IMR-90 (cell line): ENCODE results near the gene RALGPS1. TPM values are rescaled to one million over a fixed set of nuclear protein-coding genes. Genes with fewer than 3 reads are reported as not detected.
A peak's percentile ranks its signal among the peaks of the same experiment; 100 is the strongest.

Experiments
- ATAC-seq: fragments of 200-7000 bp; cut with Tn5 transposase; 2 replicates; pipeline ENCODE4 v1.9.1; 2020; ENCODE audit warnings: low read depth, mild to moderate bottlenecking, moderate library complexity
- BruUV-seq: library from RNA; stranded (reverse); fragments of 400-500 nt; replicated peaks from 2 replicates; lab custom pipeline; 2021; lab: Mats Ljungman, UMichigan
- CTCF ChIA-PET: fragments of 300-600 bp; formaldehyde crosslinking; extraction: SDS; loops from one replicate; lab custom pipeline; 2021; ENCODE audit warnings: antibody characterized with exemption; lab: Yijun Ruan, JAX
- POLR2A ChIA-PET: fragments of 300-600 bp; sonication (Branson Sonifier 250); formaldehyde crosslinking; loops from one replicate; lab custom pipeline; 2022; ENCODE audit warnings: antibody characterized with exemption; ENCODE audit not compliant: unreplicated experiment; lab: Charles Lee
- DNase-seq: peaks from one replicate; pipeline ENCODE4 v3.0.0; 2013
- H2AFZ ChIP-seq: replicated peaks from 2 replicates; pipeline ENCODE3; 2013; ENCODE audit warnings: low read length, mild to moderate bottlenecking; ENCODE audit not compliant: poor library complexity
- H2AK5ac ChIP-seq: 2 replicates; pipeline ENCODE4 v1.6.1; 2013; ENCODE audit warnings: low read depth, low read length, inconsistent platforms
- H2AK9ac ChIP-seq: replicated peaks from 2 replicates; pipeline ENCODE3; 2013; ENCODE audit warnings: mild to moderate bottlenecking, low read depth, low read length, moderate library complexity; ENCODE audit not compliant: poor library complexity
- H2BK120ac ChIP-seq: 2 replicates; pipeline ENCODE4 v1.6.1; 2013; ENCODE audit warnings: low read depth, low read length, inconsistent platforms
- H2BK15ac ChIP-seq: 3 replicates; pipeline ENCODE4 v1.6.1; 2013; ENCODE audit warnings: low read depth, low read length, inconsistent platforms
- H2BK20ac ChIP-seq: 2 replicates; pipeline ENCODE4 v1.6.1; 2013; ENCODE audit warnings: low read depth, mild to moderate bottlenecking, inconsistent platforms, low read length, moderate library complexity
- H2BK5ac ChIP-seq: 2 replicates; pipeline ENCODE4 v1.6.1; 2013; ENCODE audit warnings: mild to moderate bottlenecking, low read depth, low read length, inconsistent platforms; ENCODE audit not compliant: poor library complexity, severe bottlenecking
- H3K14ac ChIP-seq: replicated peaks from 2 replicates; pipeline ENCODE4 v1.6.1; 2013; ENCODE audit warnings: low read depth, low read length, inconsistent platforms
- H3K18ac ChIP-seq: 2 replicates; pipeline ENCODE4 v1.6.1; 2013; ENCODE audit warnings: low read depth, low read length, control low read depth
- H3K23ac ChIP-seq: 2 replicates; pipeline ENCODE4 v1.6.1; 2013; ENCODE audit warnings: low read depth, low read length, inconsistent platforms
- H3K27ac ChIP-seq: 2 replicates; pipeline ENCODE4 v1.5.1; 2013; ENCODE audit warnings: mild to moderate bottlenecking, control low read depth, low read length; ENCODE audit not compliant: insufficient read depth
- H3K27me3 ChIP-seq: 2 replicates; pipeline ENCODE4 v1.6.1; 2013; ENCODE audit warnings: low read length; ENCODE audit not compliant: control insufficient read depth, insufficient read depth
- H3K36me3 ChIP-seq: 2 replicates; pipeline ENCODE4 v1.6.1; 2013; ENCODE audit warnings: low read length, mixed read lengths; ENCODE audit not compliant: control insufficient read depth, insufficient read depth
- H3K4ac ChIP-seq: 2 replicates; pipeline ENCODE4 v1.6.1; 2013; ENCODE audit warnings: low read depth, low read length, inconsistent platforms
- H3K4me1 ChIP-seq: 2 replicates; pipeline ENCODE4 v1.6.1; 2013; ENCODE audit warnings: low read length, mixed read lengths; ENCODE audit not compliant: control insufficient read depth, insufficient read depth
- H3K4me2 ChIP-seq: 2 replicates; pipeline ENCODE4 v1.6.1; 2013; ENCODE audit warnings: low read depth, mild to moderate bottlenecking, control low read depth, low read length, moderate library complexity
- H3K4me3 ChIP-seq: 2 replicates; pipeline ENCODE4 v1.5.1; 2013; ENCODE audit warnings: low read depth, mild to moderate bottlenecking, control low read depth, low read length, moderate library complexity; ENCODE audit not compliant: insufficient read depth
- H3K56ac ChIP-seq: 2 replicates; pipeline ENCODE4 v1.6.1; 2013; ENCODE audit warnings: low read length, inconsistent platforms; ENCODE audit not compliant: insufficient read depth; ENCODE audit errors: extremely low read depth
- H3K79me1 ChIP-seq, 2 experiments: 2 replicates each; pipeline ENCODE4 v1.6.1; 2013; ENCODE audit warnings: low read length in 2 of 2, inconsistent platforms in 1 of 2, low read depth in 1 of 2
- H3K9ac ChIP-seq: 2 replicates; pipeline ENCODE4 v1.6.1; 2013; ENCODE audit warnings: low read depth, low read length, control low read depth
- H3K9me1 ChIP-seq: 2 replicates; pipeline ENCODE4 v1.6.1; 2013; ENCODE audit warnings: low read length, inconsistent platforms; ENCODE audit not compliant: insufficient read depth
- H3K9me3 ChIP-seq: 2 replicates; pipeline ENCODE4 v1.6.1; 2013; ENCODE audit warnings: low read length; ENCODE audit not compliant: control insufficient read depth, insufficient read depth
- H4K20me1 ChIP-seq: 2 replicates; pipeline ENCODE4 v1.6.1; 2013; ENCODE audit warnings: low read length, inconsistent platforms; ENCODE audit not compliant: insufficient read depth
- H4K5ac ChIP-seq: 2 replicates; pipeline ENCODE4 v1.6.1; 2013; ENCODE audit warnings: mild to moderate bottlenecking, low read depth, low read length, control low read depth
- H4K8ac ChIP-seq, 2 experiments: 2 replicates each; pipeline ENCODE4 v1.6.1; 2013; ENCODE audit warnings: low read depth in 2 of 2, low read length in 2 of 2, control low read depth in 1 of 2, inconsistent platforms in 1 of 2
- H4K91ac ChIP-seq: 2 replicates; pipeline ENCODE4 v1.6.1; 2013; ENCODE audit warnings: low read depth, low read length, inconsistent platforms; ENCODE audit not compliant: insufficient read depth
- CEBPB ChIP-seq: IDR thresholded peaks from 2 replicates; pipeline ENCODE4 v1.6.1; 2012; ENCODE audit warnings: low read depth, low read length, improper control_type of control experiment
- CHD1 ChIP-seq: IDR thresholded peaks from 2 replicates; pipeline ENCODE4 v1.6.1; 2012; ENCODE audit warnings: low read depth, low read length, improper control_type of control experiment
- CTCF ChIP-seq: conservative IDR thresholded peaks from 2 replicates; pipeline ENCODE4 v1.5.1; 2012; ENCODE audit warnings: mild to moderate bottlenecking, low read depth, low read length, improper control_type of control experiment
- ELK1 ChIP-seq: fragments of 150-350 bp; IDR thresholded peaks from 2 replicates; pipeline ENCODE4 v1.6.1; 2016; ENCODE audit warnings: low read depth, mild to moderate bottlenecking, low read length, moderate library complexity, borderline replicate concordance
- FOS ChIP-seq: fragments of 150-350 bp; IDR thresholded peaks from 2 replicates; pipeline ENCODE4 v1.6.1; 2016; ENCODE audit warnings: low read depth, low read length
- MAFK ChIP-seq: IDR thresholded peaks from 2 replicates; pipeline ENCODE4 v1.6.1; 2012; ENCODE audit warnings: low read depth, low read length, improper control_type of control experiment
- MAZ ChIP-seq: IDR thresholded peaks from 2 replicates; pipeline ENCODE4 v1.6.1; 2012; ENCODE audit warnings: low read depth, mild to moderate bottlenecking, low read length, improper control_type of control experiment, moderate library complexity, borderline replicate concordance
- MXI1 ChIP-seq: IDR thresholded peaks from 2 replicates; pipeline ENCODE4 v1.6.1; 2012; ENCODE audit warnings: low read depth, mild to moderate bottlenecking, low read length, moderate library complexity, borderline replicate concordance
- NFE2L2 ChIP-seq: fragments of 150-350 bp; IDR thresholded peaks from 2 replicates; pipeline ENCODE4 v1.6.1; 2016; ENCODE audit warnings: low read depth, mild to moderate bottlenecking, low read length
- POLR2A ChIP-seq: IDR thresholded peaks from 2 replicates; pipeline ENCODE4 v1.6.1; 2012; ENCODE audit warnings: mild to moderate bottlenecking, low read depth, low read length
- RAD21 ChIP-seq: IDR thresholded peaks from 2 replicates; pipeline ENCODE4 v1.6.1; 2012; ENCODE audit warnings: low read length, improper control_type of control experiment
- RCOR1 ChIP-seq: IDR thresholded peaks from 2 replicates; pipeline ENCODE4 v1.6.1; 2012; ENCODE audit warnings: mild to moderate bottlenecking, low read length, improper control_type of control experiment; ENCODE audit not compliant: insufficient replicate concordance
- RFX5 ChIP-seq: IDR thresholded peaks from 2 replicates; pipeline ENCODE4 v1.8.0; 2012; ENCODE audit warnings: low read depth, mild to moderate bottlenecking, low read length, moderate library complexity
- SMC3 ChIP-seq: fragments of 150-350 bp; IDR thresholded peaks from 2 replicates; pipeline ENCODE4 v1.6.1; 2016; ENCODE audit warnings: low read depth, mild to moderate bottlenecking, antibody characterized with exemption, low read length, moderate library complexity
- USF2 ChIP-seq: fragments of 150-350 bp; IDR thresholded peaks from 2 replicates; pipeline ENCODE4 v1.6.1; 2017; ENCODE audit warnings: mild to moderate bottlenecking, antibody characterized with exemption, low read length, low read depth
- WGBS, 2 experiments: methylation state at CpG; one replicate each; pipeline versions ENCODE4 v1.1.5 to v1.1.7; 2013; ENCODE audit warnings: missing lambda C conversion rate in 2 of 2; ENCODE audit not compliant: insufficient read length in 1 of 2; ENCODE audit errors: extremely low coverage in 2 of 2; 5-methylcytosine and 5-hydroxymethylcytosine counted together
- dilution Hi-C: fragments of 300-500 bp; cut with HindIII; formaldehyde crosslinking; loops from one replicate; pipeline ENCODE4 v1.14.3; 2018; ENCODE audit warnings: low sequenced_read_pairs; ENCODE audit not compliant: unreplicated experiment
- in situ Hi-C: fragments of 300-500 bp; cut with MboI; formaldehyde crosslinking; loops from 3 replicates; pipeline ENCODE4 v1.14.3; 2019; ENCODE audit warnings: low sequenced_read_pairs, inconsistent platforms, mixed read lengths
- intact Hi-C: fragments of 100-400 bp; cut with micrococcal nuclease; formaldehyde crosslinking; loops from 2 replicates; pipeline ENCODE4 v1.10.0; 2022
- polyA plus RNA-seq, 3 experiments: library from polyadenylated mRNA; depleted of rRNA; stranded (reverse); fragments of >200 nt; gene quantifications; 2 replicates each; pipeline ENCODE4 v1.2.3, GENCODE V29; 2012; ENCODE audit warnings: low replicate concordance in 1 of 3
- total RNA-seq: library from RNA; depleted of rRNA; stranded (reverse); fragments of >200 nt; gene quantifications from 2 replicates; pipeline ENCODE4 v1.2.3, GENCODE V29; 2012

The RALGPS1 gene
- total and polyA plus RNA-seq, 2 of the 4 experiments (the other 2 are of a cell fraction) = 0.90 to 2.8 TPM

- ATAC-seq = peak; percentile 39; the same call in 1 of the 2 replicates
These were observed 294.6 kb downstream of the RALGPS1 start for GRCh38 chr9:127209220-127209619.

More at GRCh38 chr9:127209220-127209619, 294.6 kb downstream of the RALGPS1 start:
- CTCF ChIA-PET = no interaction called here
- no peak overlapping the region for H2AFZ ChIP-seq
- no peak overlapping the region for H3K4ac ChIP-seq
- H3K4me3 ChIP-seq = no peak overlapping the region
- no peak overlapping the region for H3K23ac ChIP-seq
- no peak for TF ChIP-seq FOS
- no peak for TF ChIP-seq POLR2A
- no peak for TF ChIP-seq NFE2L2
- TF ChIP-seq USF2 = no peak
- TF ChIP-seq CEBPB = no peak
- no peak for TF ChIP-seq ELK1
- no peak for TF ChIP-seq SMC3
- TF ChIP-seq MAZ = no peak
- no peak for TF ChIP-seq CTCF
- no peak for TF ChIP-seq MXI1
- TF ChIP-seq RFX5 = no peak
- no peak for TF ChIP-seq MAFK
- no peak for TF ChIP-seq RCOR1
- TF ChIP-seq RAD21 = no peak
- TF ChIP-seq CHD1 = no peak
- 100% methylated on average over 1 of the region's 7 CpGs; no CpG with 5 or more reads in 1 of the 2 experiments for WGBS, 2 experiments
- no peak overlapping the region for H3K14ac ChIP-seq
- H2BK5ac ChIP-seq = no peak overlapping the region
- no peak overlapping the region for H3K56ac ChIP-seq
- H4K5ac ChIP-seq = no peak overlapping the region
- in situ Hi-C loops (no loop called here), dilution Hi-C loops (no loop called here), intact Hi-C loops (loop anchor here (10.0 kb wide), 1 partner anchor 716 kb away; no protein-coding TSS in a partner anchor)
- H3K79me1 ChIP-seq = no peaks in the 10 kb centered on the region
- H3K18ac ChIP-seq = no peak overlapping the region
- H3K9me3 ChIP-seq = no peaks in the 10 kb centered on the region
- no peak overlapping the region for H3K9ac ChIP-seq
- no peak overlapping the region for H3K27ac ChIP-seq
- H4K91ac ChIP-seq = no peak overlapping the region
- no TSS peak for BruUV-seq
- H2BK15ac ChIP-seq = no peak overlapping the region
- peaks cover 14% of the 10 kb centered on the region for H3K27me3 ChIP-seq
- no peak overlapping the region for H2AK9ac ChIP-seq
- no peak overlapping the region for H3K4me2 ChIP-seq
- no peak overlapping the region for H4K8ac ChIP-seq
- POLR2A ChIA-PET = interaction anchor here (0.5 kb wide), 1 partner anchor 230 kb away, joined by 3 read pairs; no protein-coding TSS in a partner anchor
- H2BK20ac ChIP-seq = no peak overlapping the region
- H3K9me1 ChIP-seq = peaks cover 4% of the 10 kb centered on the region; the same call in 1 of the 2 replicates
- no peaks in the 10 kb centered on the region for H4K20me1 ChIP-seq
- H2BK120ac ChIP-seq = no peak overlapping the region
- no peak for DNase-seq
- H2AK5ac ChIP-seq = no peak overlapping the region
- H3K4me1 ChIP-seq = peaks cover 2% of the 10 kb centered on the region; the same call in 1 of the 2 replicates
- H3K36me3 ChIP-seq = no peaks in the 10 kb centered on the region
